MM.1S (cell line): Measurements from ENCODE around the gene PAK1.

Source experiments
- CTCF ChIP-seq: fragments of 300-600 bp; sonication (generic); IDR thresholded peaks from 2 replicates; pipeline ENCODE4 v1.5.1; 2016; ENCODE audit warnings: antibody characterized with exemption, low read length, mixed read lengths
- EZH2phosphoT487 ChIP-seq: fragments of 300-600 bp; sonication (generic); IDR thresholded peaks from 2 replicates; pipeline ENCODE4 v1.6.1; 2018; ENCODE audit warnings: antibody characterized with exemption, low read length

- TF ChIP-seq CTCF (no peak), EZH2phosphoT487 (no peak)
These were observed 29.1 kb upstream of the PAK1 start for GRCh38 chr11:77503006-77503405.
